Stimulated activated CD8-positive, alpha-beta memory T cell treated with anti-CD3 and anti-CD28 coated beads, Interleukin-2, amount 100 ng/mL, for 1 hour (primary cell): ENCODE measurements around the gene COL6A5.
"Not testable (repeated sequence)": the region's sequence is repeated elsewhere in the genome, so short reads cannot be mapped to it uniquely, and the experiment has no call there.

Experiments
- DNase-seq, 2 donors: peaks; one replicate each; pipeline ENCODE4 v3.0.0-alpha.2; 2020; ENCODE audit warnings: low read depth in 2 of 2

COL6A5 gene

GRCh38 chr3:130384476-130385025, 39.1 kb downstream of the COL6A5 start:
- no peak for DNase-seq

DNA sequence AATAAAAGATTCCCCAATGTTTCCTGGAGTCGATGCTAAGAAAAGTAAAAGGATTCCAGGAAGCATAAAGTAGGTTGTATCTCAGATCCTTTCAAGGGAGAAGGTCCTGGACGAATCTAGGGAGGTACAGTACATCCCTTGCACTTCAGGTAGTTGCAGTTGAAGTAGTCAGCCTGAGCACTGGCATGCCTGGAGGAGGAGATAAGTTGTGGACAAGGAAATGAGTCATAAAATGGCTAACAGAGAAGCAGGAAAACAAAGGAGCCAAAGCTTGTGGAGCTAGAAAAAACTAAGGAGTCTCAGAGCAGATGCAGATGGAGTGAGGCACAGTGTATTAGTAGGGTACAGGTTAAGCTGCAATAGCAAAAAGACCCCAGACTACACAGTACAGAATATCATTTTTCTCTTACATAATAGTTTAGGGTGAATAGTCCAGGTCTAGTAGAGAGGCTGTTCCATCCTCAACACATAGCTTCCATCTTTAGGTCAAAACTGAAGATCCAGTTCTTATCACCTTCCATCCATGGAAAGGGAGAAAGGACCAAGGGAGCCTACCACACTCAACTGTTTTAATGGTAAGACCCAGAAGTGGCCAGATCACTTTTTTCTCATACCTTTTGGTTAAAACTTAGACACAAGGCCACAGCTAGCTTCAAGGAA, 41.3 kb downstream of the COL6A5 start:
- no peak for DNase-seq

GRCh38 chr3:130389743-130390478, 44.4 kb downstream of the COL6A5 start:
- no peak for DNase-seq

DNA sequence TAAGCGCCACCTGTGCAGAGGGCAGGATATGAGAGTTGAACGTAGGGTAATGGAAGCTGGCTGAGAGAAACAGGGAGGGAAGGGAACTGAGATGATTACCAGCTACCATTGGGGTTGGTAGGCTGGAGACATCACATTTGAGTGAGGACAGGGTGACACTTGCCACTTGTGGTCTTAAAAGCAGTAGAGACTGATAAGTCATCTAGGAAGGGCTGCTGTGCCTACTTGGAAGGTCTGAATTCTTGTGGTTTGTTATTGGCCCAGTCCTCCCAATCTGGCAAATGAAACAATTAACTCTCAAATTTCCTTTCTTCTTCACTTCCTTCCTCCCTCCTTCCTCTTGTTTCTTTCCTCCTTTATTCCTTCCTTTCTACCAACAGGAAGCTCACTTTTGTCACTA, 46.8 kb downstream of the COL6A5 start:
- DNase-seq: no peak

DNA sequence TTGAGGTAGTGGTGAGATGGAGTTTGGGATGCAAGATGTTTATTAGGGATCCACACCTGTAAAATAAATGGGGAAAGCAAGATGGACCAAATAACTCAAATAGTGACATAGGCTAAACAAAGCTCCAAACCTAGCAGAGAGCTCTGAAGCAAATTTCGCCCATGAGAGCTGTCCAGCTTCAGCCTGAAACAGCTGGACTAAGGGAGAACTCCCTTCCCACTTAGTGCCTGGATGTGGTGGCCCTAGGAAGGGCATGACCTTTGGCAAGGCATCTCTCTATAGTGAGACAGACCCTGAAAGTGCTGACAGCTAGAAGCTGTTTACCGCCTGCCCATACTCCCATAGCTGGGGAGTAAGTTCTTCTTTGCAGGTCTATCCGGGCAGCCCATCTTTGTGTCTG, 48.1 kb downstream of the COL6A5 start:
- no peak for DNase-seq

DNA sequence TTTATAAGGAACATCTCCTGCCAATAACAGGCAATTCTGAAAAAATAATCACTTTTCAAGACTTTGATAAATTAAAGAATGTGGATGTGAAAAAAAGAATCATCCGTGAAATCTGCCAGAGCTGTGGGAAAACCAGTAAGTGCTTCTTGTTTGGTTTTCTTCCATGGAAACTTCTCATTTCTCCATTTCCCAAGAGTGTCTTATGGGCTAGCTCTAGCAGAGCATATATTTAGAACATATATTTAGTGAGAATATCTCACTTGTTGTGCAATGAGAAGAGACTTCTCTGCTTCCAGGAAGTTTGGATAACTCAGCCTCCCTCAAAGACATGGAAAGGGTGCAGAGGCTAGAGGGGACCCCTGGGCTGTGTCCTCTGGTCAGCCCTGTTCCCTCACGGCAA, 49.9 kb downstream of the COL6A5 start:
- DNase-seq: no peak

GRCh38 chr3:130395916-130396315, 50.4 kb downstream of the COL6A5 start:
- no peak for DNase-seq

DNA sequence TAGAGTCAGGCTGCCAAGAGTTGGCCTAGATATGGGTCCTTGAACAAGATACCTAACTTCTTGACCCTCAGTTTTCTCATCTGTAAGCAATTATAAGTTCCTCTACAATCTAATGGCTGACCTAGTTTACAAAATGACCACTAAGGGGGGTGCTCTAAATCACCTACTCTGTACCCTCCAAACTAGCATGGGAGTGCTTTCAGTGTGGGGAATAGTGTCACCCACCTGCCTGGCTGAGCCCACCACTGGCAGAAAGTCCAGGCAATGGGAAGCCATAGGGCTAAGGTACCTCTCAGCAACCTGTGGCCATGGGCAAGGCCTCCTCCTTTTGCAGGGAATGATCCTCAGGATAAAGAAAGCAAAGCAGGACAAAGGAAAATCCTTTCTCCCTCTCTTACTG, 58.9 kb downstream of the COL6A5 start:
- DNase-seq: no peak

DNA sequence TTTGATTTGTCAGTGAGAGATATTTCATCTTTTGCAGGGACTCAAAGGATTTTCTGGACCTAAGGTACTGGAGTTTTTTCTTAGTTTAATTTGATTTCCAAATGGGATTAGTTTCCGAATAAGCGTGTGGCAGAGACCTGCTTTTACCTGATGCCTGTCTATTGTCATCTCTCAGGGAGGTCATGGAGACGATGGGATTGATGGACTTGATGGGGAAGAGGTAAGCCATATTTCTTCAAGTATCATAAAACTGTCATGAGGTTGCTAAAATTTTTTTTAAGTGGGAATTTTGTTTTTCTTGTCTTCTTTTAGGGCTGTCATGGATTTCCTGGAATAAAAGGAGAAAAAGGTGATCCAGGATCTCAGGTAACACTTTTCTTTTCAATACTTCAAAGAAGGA, 60.5 kb downstream of the COL6A5 start:
- DNase-seq: no peak

- not testable (repeated sequence) for DNase-seq
Observed at GRCh38 chr3:130408253-130408652, 62.8 kb downstream of the COL6A5 start.

DNA sequence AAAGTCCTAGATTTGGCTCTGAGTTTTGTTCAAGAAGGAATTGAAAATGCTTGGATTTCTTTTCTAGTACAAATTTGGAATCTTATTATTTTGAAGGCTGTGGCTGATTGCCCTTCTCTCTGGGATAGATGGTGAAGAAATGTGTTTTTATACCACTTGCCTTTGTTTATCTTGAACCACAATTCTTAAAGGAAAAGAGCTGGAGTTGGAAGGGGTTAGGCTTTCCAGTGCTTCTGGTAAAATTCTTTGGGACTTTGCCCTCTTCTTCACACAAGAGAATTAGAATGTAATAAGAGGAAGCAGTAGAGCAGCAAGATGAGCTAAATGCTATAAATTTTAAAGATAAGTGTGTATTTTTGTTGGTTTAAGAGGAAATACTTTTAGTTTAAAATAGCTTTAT, 65.8 kb downstream of the COL6A5 start:
- no peak for DNase-seq

DNA sequence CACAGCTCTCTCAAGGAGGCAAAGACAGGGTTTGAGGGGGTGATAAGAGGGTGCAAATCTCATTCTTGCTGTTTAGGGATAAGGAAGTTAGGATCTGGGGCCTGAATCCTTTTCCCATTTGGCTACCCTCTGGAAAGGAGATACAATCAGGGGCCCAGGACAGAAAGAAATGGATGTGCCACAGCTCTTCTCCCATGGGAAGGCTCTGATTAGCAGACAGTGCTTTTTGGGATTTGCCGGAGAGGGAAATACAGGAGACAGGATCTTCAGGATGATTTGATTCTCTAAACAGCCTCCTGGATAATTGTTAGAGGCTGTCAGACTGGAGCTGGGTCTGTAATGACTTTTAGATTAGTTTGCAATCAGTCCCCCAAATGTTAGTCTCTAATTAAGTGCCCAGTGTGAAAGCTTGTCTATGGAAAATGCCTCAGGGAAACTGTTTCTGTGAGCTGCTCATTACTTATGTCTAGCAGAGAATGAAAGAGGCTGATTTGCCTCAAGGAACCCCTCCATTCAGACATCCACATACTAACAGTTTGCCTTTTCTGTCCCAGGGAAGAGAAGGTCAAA, 67.6 kb downstream of the COL6A5 start:
- DNase-seq: no peak

DNA sequence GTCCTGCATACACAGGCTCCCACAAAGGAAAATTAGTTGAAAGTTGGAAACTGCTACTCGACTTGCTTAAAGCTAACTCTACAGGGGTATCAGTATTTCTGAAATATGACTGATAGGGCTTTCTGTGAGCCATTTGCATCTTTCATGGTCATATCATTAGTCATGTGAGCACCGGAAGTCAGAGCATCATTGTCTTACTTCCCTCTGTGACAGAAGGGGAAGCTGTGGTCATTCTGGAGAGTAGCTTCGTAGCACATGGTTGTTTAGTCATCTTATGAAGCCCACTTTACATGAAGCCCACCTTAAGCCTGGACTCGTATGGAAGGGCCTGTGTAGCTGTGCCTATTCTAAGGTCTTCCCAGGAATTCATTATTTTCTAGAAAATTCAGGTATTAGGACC, 69.0 kb downstream of the COL6A5 start:
- DNase-seq: no peak

DNA sequence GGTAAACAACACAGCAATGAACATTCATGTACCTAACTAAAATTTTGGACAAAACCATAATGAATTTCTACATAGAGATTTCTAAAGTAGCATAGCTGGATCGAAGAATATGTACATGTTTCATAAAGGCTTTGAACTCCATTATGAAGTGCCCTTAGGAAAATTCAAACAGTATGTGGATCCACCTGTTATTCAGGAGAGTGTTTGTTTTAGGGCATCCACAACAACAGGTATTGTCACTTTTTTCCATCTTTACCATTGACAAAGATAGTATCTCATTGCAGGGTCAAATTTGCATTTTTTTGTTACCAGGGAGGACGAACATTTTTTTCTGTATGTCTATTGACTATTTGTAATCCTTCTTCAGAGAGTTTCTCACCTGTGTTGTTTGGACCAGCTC, 75.0 kb downstream of the COL6A5 start:
- no peak for DNase-seq

GRCh38 chr3:130423064-130423463, 77.6 kb downstream of the COL6A5 start:
- DNase-seq: no peak

- no peak for DNase-seq
Observed at GRCh38 chr3:130424837-130425236, 79.4 kb downstream of the COL6A5 start.

DNA sequence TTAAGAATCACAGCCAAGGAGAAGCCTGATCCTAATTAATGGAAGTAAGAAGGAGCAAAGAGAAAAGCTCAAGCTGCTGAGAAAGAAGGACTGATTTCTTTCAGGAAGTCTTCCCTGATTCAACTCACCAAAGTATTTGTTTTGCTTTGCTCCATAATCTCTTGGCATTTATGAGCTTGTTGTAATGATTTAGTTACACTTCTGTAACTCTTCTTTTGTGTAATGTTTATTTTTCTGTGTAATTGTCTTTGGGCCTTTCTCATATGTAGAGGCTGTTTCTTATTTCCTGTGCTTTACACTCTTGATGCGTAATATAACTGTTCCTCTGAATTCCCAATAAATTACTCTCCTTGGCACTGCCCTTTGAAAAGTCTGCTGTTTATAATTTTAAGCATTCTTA, 80.0 kb downstream of the COL6A5 start:
- DNase-seq: no peak

GRCh38 chr3:130426206-130426605, 80.7 kb downstream of the COL6A5 start:
- DNase-seq: no peak

GRCh38 chr3:130428871-130429712, 83.6 kb downstream of the COL6A5 start:
- DNase-seq: no peak

DNA sequence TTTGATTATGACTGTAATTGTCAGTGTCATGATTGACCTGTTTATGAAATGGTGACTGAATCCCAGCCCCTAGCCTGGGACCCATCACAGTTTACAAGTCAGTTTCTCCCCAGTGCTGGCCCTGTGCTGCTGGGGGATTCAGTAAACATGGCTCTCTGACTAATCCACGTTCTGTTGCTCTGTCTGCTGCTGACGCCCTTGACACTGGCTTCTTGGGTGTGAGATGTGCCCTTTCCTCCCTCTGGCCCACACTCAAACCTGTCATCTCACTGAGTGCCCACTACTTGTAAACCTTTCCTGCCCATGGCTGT, 84.2 kb downstream of the COL6A5 start:
- no peak for DNase-seq

DNA sequence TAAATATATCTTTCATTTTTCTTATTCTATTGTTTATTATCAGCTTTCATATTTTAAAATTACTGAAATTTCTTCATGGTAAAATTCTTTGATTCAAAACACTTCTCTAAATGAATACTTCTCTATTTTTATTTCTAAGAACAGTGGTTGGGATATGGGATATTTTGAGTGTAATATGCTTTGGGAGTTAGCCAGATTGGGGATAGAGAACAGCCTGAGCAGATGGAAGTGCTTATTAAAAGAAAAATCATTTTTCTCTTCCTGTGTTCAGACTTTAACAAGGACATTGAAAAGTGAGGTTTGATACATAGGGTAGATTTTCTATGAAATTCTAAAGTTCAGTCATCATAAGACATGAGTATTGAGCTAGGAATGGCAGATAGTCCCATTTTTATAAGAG, 84.8 kb downstream of the COL6A5 start:
- DNase-seq: no peak

- not testable (repeated sequence) for DNase-seq
Observed at GRCh38 chr3:130432086-130432485, 86.6 kb downstream of the COL6A5 start.
